Stimulated activated CD4-positive, alpha-beta T cell treated with anti-CD3 and anti-CD28 coated beads, Interleukin-12 subunit alpha, Interleukin-12 subunit beta, amount 100 ng/mL, for 4 hours (primary cell): ENCODE data around the gene PRR5L.

Experiments used
- DNase-seq: peaks from one replicate; pipeline ENCODE4 v3.0.0-alpha.2; 2020

PRR5L gene

DNA sequence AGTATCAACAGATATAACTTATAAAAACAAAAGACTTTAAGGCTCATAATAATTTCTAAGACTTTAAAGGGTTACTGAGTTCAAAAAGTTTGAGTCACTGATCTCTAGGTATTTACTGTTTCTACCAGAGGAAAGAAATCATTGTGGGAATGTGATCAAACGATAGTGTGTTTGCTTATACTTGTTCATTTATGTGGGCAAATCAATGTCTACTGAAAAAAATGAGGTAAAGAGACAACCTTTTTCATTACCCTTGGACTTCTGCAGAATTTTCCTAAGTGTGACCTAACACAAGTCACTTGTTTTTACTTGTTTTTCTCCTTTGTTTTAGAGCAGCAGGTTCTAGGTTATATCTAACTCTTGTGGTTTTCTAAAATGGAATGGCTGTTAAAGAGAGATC is 65.4 kb downstream of the PRR5L start:
- DNase-seq, result no peak

DNA sequence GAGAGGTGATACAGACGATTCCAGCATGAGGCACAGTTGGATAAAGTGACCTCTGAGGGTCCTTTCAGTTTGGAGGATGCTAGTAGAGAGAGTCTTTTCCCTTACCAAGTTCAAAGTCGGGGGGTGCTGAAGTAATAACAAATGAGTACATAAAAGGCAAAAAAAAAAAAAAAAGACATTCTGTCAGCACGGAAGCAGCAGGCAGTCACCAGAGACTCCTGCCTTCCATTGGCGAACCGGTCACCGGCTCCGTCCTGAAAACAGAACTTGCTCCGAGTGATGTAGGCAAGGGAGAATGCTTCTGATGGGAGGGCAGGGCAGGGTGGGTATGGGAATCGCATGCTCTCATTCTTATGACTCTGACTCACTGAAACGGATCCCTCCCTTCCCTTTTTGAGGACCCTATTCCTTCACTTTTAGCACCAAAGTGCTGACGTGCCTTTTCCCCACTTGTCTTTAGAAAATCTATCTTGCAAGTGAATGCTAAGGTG is 65.9 kb downstream of the PRR5L start:
- DNase-seq, result no peak

DNA sequence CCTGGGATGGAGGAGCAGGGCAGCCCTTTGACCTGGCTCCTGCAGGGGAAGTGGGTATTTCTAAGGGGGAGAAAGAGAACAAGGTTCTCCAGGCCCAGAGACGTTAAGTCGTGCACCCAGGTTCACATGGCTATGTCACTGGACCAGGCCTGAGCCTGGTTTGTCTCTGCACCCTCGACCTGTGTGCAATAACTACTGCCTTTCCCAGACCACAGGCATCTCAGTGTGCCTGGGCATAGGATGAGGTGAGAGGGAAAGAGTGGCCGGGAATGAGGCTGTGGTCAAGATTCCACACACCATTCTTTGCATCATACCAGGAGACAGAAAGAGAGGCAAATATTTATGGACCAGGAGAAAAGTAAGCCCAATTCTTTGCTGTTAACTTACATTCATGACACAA is 66.8 kb downstream of the PRR5L start:
- DNase-seq, result no peak

DNA sequence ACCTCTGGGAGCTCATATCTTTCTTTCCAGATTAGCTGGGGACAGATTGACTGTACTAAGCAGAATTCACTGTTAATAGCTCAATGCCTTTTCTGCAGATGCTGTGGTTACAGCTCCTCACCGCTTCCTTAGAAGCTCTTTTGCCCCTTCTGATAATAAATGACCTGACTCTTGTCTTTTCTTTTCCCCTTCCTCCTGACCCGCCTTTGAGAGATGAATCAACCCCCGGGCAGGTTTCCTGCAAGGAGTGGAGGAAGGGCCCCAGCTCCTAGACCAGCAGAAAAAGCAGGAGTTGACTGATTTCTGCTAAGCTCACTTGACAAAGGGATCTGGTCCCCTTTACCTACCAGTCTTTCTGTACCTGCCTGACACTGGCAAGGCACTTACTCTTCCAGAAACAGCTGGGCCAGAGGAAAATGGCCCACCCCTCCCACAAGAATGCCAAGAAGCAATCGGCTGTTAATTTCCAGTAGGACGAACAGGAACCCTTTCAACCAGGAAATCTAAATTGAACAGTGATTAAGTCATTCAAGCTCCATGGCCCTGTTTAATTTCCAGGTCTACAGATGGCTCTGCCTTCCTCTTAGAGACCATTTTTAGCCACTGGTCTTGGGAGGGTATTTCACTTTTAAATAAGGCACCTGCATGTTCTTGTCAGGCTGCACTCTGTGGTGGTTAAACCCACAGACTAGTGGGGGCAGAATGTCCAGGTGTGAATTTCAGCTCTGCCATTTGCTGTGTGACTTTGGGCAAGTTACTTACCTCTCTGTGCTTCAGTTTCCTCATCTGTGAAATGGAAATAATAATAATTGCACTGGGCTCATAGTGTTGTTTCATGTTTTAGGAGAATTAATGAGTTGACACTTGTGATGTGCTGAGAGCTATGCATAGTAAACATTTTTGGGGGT is 67.5 kb downstream of the PRR5L start:
- DNase-seq, result no peak

DNA sequence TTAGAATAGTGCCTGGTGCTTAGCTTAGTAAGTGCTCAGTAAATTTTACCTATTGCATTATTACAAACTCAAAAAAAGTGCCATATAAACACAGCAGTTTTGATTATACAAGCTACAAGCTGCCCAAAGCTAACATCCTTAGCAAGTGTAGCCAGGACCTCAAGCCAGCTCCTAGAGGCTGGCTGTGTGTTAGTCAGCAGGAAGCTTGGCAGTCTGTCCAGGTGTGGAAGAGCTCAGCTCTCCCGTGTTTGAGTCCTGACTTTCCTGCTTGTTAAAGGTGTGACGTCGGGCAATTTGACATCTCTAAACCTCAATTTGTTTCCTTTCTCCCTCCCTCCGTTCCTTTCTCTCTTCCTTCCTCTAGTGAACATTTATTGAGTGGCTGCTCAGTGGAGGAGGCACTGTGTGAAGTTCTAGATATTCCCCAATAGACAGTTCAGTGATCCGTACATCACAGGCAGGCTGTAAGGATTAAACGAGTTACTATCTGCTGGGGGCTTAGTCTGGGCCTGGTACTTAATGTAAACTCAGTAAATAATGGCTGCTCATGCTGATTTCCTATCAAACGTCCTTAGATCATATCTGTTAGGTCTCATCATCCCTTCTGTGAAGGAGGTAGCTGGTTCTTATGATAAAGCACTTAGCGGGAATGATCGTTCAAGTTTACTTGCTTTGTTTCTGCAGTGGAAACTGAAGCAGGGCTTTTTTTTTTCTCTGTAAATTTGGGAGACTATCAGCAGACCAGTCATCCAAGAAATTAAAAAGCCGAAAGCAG is 68.7 kb downstream of the PRR5L start:
- DNase-seq, result no peak

DNA sequence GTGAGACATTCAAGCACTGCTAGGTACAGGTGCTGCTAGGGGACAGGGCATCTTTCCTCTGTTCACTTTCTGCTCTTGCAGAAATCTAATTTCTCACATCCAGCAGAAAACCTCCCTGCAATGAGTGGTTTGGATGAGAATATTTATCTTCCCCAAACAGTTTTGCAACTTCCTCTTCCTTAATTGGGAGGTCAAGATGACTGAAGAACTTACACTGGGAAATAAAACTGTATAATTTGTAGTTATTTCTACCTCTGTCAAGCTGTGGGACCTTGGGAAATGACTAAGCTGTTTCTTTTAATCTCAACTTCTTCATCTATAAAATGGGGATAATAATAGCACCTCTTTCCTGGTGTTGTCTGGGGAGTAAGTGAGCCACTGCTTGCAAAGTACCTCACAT is 69.8 kb downstream of the PRR5L start:
- no peak for DNase-seq

DNA sequence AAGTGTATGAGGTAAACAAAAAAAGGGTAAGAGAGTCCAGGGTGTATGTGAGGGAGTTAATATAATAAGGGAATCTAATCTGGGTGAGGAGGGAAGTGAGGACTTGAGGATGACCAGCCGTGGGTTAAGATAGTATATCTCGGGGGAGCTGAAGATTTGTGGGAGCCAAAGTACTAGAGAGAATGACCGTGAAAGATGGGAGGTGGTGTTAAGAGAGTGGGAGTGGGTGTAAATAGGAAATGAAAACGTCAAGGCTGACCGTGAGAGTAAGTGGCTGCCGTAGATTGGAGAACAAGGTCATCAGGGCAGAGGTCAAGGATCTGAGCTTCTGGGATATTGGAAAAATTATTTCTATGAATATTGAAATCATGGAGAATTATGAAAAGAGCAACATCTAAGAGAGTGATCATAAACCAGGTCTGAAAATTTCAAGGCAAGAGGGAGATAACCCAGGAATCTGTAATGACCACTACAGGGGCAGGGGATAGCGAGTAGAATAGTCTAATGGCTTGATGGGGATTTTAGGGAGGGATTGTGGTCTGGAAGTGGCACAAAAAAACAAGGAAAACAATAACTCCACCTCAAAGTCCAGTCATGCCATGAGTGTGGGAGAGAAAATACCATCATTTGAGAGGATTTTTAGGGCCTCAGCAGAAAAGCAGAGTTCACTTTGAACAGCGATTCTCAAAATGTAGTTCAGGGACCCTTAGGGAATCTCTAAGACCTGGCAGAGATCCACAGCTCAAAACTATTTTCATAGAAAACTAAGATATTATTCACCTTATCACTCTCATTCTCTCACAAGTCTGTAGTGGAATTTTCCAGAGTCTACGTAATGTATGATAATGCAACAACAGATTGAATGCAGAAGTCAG is 72.0 kb downstream of the PRR5L start:
- no peak for DNase-seq

DNA sequence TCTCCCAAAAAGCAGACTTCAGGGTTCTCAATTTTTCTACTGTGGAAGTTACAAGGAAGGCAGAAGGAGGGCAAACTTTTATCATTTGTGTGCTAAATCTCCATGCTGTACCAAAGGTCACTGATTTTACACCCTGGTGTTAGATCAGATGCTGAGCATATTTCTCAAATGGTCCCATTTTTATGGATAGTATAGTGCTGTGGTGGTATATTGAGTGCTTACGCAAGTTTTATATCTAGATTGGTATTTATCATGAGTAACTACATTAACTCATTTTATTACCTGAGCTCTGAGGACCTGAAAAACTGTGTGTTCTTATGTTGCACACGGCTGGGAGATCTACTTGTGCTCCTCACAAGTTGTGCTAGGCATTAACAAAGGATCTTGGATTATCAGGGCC is 75.1 kb downstream of the PRR5L start:
- no peak for DNase-seq

DNA sequence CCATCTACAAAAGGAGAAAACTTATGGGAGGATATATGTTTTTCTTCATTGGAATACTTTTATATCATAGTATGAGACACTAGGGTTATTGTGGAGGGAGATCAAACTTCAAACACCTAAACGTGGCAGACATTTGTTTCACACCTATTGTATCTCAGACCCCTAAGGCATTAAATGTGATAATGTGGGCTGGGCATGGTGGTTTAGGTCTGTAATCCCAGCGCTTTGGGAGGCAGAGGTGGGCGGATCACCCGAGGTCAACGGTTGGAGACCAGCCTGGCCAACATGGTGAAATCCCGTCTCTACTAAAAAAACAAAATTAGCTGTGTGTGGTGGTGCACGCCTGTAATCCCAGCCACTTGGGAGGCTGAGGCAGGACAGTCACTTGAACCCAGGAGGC is 75.5 kb downstream of the PRR5L start:
- DNase-seq, result no peak

DNA sequence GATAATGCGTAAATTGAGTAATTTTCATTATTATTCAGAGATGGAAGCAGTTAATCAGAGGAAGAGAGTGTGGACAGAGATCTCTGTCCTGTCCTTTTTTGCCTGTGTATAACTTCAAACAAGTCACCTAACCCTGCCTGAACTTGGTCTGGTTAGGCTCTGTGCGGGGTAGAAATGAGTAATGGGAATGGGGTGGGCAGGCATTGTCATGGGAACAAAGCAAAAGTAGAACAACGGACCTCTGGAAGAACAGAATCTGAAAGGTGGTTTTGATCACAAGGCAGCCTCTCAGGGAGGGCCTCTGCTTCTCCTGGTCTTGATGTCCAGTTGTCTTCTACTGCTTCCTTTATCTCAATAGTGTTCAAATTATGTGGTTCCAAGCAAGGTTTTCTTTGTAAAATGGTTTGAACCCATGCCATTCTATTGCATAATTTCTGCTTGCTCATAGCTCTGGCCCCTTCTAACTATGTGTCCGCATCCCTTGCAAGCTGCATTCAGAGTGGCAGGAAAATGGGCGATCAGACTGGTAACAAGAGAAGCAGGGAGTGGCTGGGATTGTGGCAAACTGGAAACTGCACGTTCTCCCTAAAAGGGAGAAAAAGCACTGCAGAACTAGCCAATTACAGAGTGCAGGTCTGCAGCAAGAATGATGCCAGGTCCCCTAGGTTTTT is 76.1 kb downstream of the PRR5L start:
- DNase-seq, result no peak

DNA sequence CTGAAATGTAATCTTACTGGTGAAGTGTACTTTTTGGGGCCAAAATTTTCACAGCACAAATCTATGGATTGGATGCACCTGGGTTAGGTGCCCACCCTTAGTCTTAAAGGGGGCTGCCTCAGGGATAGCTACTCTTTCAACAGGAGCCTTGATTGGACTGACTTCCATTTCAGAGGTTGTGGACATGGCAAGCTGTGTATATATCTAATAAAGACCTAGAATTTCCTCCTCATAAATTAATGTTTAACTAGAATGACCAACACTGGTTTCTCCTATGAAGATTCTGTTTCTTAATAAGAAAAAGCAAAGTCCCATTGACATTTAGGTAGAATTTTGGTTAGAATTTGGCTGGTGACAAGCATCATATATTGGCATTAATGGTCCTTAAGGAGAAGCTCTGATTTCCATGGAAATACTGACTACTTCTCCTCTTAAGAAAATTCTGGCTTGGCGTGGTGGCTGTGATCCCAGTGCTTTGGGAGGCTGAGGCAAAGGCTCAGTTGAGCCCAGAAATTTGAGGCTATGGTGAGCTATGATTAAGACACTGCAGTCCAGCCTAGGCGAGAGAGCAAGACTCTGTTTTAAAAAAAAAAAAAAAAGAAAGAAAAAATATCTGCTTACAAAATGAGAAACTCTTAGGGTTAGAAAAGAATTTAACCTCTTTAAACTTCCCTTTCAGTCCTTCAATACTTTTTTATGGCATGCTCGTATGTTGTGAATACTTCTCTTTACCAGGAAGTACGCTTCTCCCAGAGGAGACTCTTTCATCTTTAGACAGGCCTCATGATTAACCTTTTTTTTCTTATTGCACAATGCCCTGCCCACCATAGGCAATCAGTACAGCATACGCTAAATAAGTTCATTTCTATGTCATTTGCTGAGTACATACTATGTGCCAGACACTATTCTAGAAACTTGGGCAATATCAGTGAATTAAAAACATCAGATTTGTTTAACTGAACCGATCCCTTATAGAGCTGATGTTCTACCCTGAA is 77.2 kb downstream of the PRR5L start:
- no peak for DNase-seq

DNA sequence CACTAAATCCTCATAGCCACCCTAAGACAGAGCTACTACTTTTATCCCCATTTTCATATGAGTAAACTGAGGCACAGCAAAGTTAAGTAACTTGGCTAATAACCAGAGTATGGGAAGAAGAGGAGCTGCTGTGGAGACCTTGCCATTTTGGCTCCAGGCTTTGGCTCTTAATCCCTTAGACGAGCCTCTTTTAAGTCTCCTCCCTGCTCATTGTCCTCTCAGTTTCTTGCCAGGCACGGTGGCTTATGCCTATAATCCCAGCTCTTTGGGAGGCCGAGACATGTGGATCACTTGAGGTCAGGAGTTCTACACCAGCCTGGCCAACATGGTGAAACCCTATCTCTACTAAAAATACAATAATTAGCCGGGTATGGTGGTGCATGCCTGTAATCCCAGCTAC is 78.6 kb downstream of the PRR5L start:
- no peak for DNase-seq

DNA sequence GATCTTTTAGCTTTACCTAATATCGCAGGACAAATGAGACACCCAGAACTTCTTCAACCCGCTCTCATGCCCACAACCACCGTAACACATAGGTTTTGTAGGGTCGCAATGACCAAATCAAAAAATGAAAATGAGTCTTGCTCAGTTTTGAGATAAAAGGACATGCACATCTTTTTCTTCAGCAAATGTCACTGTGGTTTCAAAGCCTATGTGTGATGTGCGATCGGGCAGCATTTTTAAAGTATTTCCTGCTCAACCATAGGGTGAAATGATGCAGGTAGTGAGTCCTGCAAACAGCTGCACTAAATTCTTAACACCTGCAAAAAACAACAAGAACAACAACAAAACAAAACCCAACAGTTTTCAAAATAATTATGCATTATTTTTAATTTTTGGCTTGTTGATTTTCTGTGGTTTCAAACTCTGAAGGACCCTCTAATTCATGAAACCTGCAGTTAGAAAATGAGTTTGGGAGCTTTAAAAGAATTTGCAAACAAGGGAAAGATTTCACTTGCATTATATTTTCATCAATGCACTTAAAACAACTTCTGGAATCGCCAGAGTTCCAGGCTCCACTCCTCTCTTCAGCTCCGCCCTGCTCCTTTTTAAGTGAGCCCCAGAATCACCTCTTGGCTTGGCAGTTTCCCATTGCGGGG is 79.4 kb downstream of the PRR5L start:
- no peak for DNase-seq

DNA sequence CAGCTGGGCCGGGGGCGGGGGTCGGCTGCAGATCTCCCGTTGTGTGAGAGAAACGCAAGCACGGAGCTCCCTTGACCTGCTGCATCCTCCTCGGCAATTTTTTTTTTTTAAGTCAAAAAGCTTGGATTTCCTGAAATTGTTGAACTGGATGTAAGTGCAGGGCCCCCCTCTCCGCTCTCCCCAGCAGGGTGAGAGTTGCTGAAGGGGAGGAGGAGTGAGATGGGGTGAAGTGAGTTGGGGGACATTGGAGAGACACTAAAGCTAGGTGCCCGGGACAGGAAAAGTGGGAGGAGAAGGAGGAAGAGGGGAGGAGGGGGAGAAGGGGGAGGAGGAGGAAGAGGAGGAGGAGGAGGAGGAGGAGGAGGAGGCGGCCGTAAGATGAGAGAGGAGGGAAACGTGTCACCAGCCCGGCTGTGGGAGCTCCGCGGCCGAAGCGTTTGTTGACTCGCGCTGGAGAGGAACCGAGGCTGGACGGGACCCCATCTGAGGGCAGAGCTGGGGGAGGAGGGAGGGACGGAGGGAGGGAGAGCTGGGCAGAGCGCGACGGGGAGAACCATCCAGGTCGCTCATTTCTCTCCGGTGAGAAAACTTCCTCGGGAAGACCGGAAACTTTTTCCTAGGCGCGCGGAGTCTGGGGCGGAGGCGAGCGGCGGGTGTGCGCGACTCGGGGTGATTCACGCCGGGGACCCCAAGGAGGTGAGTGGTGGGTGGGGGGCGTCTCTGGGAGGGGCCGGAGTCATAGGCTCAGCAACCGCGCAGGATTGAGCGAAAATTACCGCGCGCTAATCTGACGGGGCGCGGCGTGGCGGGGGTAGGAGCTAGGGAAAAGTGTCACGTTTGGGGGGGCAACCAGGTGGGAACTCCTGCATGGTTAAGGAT is 80.2 kb downstream of the PRR5L start:
- DNase-seq, result no peak

DNA sequence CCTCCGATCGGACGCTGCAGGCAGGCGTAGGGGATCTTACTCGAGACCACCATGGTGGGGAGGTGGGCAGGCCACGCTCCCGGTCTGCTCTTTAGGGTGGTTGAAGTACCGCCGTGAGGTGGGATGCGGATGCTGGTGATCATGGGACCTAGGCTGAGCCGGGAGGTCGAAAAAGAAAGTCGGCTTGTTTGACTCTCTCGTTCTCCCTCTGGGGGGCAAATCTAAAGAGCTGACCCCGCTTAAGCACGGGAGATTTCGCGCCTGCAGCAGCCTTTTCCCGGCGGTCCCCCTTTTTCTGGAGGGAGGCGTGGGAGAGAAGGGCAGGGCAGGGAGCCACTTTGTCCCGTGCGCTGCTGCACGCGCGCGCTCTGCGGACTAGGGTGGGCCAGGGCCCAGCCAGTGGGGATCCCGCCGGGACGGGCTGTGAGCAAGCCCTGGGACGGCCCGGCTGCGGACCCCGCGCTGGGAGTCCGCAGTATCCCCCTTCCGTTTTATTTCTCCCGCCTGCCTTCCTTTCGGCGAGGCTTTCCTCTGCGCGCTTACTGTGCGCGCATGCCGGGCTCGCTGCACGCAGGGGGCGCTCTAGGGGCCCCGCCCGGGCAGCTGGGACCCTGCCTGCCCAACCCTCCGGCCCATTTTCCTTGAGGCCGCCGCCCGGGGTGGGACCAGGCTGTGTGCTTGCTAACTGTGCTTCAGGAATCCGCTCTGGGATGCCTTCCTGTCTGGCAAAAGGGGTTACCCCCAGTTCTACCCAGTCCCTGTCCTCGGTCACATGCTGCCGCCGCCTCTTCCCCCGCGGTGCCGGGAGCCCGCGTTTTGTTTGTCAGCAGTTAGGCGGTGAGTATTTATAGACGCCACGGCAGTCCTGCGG is 81.0 kb downstream of the PRR5L start:
- DNase-seq, result peak; percentile 21

DNA sequence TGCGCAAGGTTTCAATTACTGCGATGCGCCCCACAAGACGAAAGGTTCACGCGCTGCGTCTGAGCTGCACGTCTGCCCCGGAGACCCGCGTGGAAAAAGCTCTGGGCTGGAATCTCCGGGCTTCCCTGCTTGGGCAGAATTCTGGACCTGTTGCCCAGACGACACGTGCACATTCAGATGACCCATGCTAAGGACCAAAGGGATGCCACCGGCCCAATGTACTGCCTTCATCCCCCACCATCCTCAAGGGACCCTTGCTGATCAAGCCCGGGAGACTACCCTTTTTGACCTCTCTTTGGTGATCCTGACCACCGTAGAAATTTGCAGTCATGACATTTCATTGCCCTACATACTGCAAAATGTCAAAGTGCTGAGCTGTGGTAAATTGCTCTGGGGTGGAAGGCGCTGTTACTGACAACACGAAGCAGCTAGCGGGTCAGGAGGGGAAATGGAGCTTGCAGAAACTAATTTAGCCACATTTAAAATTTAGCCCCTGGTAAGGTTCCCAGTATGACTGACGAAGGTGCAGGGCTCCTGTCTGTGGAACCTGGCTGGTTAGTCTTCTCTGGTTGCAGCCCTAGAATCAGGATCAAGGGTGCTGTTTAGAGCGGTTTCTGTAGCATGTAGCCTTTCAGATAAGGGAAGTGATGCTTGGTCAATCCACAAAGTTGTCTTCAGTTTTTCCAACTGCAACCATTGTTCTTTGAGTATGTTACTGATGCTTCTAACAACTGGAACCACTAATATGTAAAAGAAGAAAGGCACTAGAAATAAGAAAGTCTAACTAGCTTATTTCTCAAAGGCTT is 81.9 kb downstream of the PRR5L start:
- DNase-seq, result no peak

DNA sequence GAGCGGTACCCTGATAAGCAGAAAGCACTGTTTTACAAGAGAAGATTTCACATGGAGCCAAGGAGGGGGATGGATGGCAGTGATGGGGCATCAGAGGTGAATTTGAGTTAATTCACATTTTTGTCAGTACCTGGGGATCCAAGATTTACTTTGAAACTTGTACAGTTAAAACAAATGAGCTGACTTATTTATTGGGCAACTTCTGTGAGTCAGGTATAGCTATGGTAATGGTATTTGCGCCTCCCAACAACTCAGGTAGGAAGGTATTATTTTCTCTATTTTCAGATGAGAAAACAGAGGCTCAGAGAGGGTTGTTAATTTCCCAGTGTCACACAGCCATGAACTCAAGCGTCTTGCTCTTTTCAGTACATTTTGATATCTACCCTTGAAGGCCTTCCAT is 83.6 kb downstream of the PRR5L start:
- no peak for DNase-seq
